Measurements from ENCODE around the gene STK31.
"Not testable (repeated sequence)": the region's sequence is repeated elsewhere in the genome, so short reads cannot be mapped to it uniquely, and the experiment has no call there.

- not testable (repeated sequence) for TF ChIP-seq CTCF (IDR thresholded peaks at IDR 0.05; ENCODE audit: low read depth, low read length); MYC (IDR thresholded peaks at IDR 0.05; ENCODE audit: low read depth, low read length); POLR2A (IDR thresholded peaks at IDR 0.05; ENCODE audit: extremely low read depth, insufficient read length); MAX (IDR thresholded peaks at IDR 0.05; ENCODE audit: low read depth, low read length)
Measured at GRCh38 chr7:23722587-23723216, 12.7 kb downstream of the STK31 start.
